A549 (cell line): ENCODE data around the gene PLCB3. TPM values are rescaled to one million over a fixed set of nuclear protein-coding genes. Genes with fewer than 3 reads are reported as not detected.

Source experiments
- ATAC-seq, 2 experiments: fragments of 200-7000 bp in 1 of 2; fragments of >200 bp in 1 of 2; cut with Nextera tagmentation in 1 of 2; cut with Tn5 transposase in 1 of 2; 3 replicates each; pipeline versions ENCODE4 v1.8.0 to v1.9.1; 2018 to 2020; ENCODE audit warnings: mild to moderate bottlenecking in 1 of 2, moderate library complexity in 1 of 2
- CTCF ChIA-PET: fragments of 300-600 bp; sonication (Branson Sonifier 250); formaldehyde crosslinking; extraction: SDS; loops from one replicate; lab custom pipeline; 2021; ENCODE audit warnings: antibody characterized with exemption, inconsistent platforms; lab: Yijun Ruan, JAX
- POLR2A ChIA-PET: fragments of 350-600 bp; formaldehyde crosslinking; extraction: SDS; loops from one replicate; lab custom pipeline; 2021; ENCODE audit warnings: antibody characterized with exemption, inconsistent platforms; lab: Yijun Ruan, JAX
- DNase-seq, 2 experiments: peaks; one replicate each; pipeline versions ENCODE4 v3.0.0 to v3.0.0-alpha.2; 2011 to 2016; ENCODE audit warnings: low read depth in 1 of 2, low spot score in 1 of 2
- FAIRE-seq: peaks from 2 replicates; lab custom pipeline; 2011; peaks lifted over from hg19 to GRCh38; lab: Jason Lieb, UNC
- H3K27ac ChIP-seq, 2 experiments: fragments of >200 bp; sonication (Bioruptor Twin); formaldehyde crosslinking; 3 replicates each; pipeline ENCODE4 v1.5.1; 2016 to 2017
- H3K4me1 ChIP-seq: fragments of >200 bp; sonication (Bioruptor Twin); formaldehyde crosslinking; 3 replicates; pipeline ENCODE4 v1.6.1; 2016
- H3K4me2 ChIP-seq: fragments of >200 bp; sonication (Bioruptor Twin); formaldehyde crosslinking; 3 replicates; pipeline ENCODE4 v1.6.1; 2016
- H3K4me3 ChIP-seq: fragments of >200 bp; sonication (Bioruptor Twin); formaldehyde crosslinking; 3 replicates; pipeline ENCODE4 v1.5.1; 2016
- H3K9me3 ChIP-seq: fragments of >200 bp; sonication (Bioruptor Twin); formaldehyde crosslinking; 3 replicates; pipeline ENCODE4 v1.6.1; 2016
- BCL3 ChIP-seq: fragments of >200 bp; sonication (Bioruptor Twin); formaldehyde crosslinking; IDR thresholded peaks from 3 replicates; pipeline ENCODE4 v1.6.1; 2016
- BHLHE40 ChIP-seq: IDR thresholded peaks from 2 replicates; pipeline ENCODE4 v1.6.1; 2012; ENCODE audit warnings: low read depth, low read length, inconsistent platforms
- CBX8 ChIP-seq: fragments of 200-600 bp; sonication (generic); IDR thresholded peaks from 2 replicates; pipeline ENCODE4 v1.6.1; 2016
- CHD2 ChIP-seq: fragments of 150-350 bp; IDR thresholded peaks from 2 replicates; pipeline ENCODE4 v1.6.1; 2014; ENCODE audit warnings: low read length; ENCODE audit not compliant: partially characterized antibody
- CHD4 ChIP-seq: fragments of 200-600 bp; sonication (generic); IDR thresholded peaks from 2 replicates; pipeline ENCODE4 v1.6.1; 2016; ENCODE audit warnings: antibody characterized with exemption, mild to moderate bottlenecking, borderline replicate concordance
- CTCF ChIP-seq: fragments of >200 bp; sonication (Bioruptor Twin); formaldehyde crosslinking; IDR thresholded peaks from 3 replicates; pipeline ENCODE4 v1.5.1; 2016
- ELK1 ChIP-seq: fragments of 150-350 bp; IDR thresholded peaks from 2 replicates; pipeline ENCODE4 v1.6.1; 2014; ENCODE audit warnings: low read depth, mild to moderate bottlenecking, low read length
- EP300 ChIP-seq, 2 experiments: fragments of >200 bp; sonication (Bioruptor Twin); formaldehyde crosslinking; IDR thresholded peaks; 2 replicates in 1 of 2; 3 replicates in 1 of 2; pipeline ENCODE4 v1.6.1; 2016 to 2017
- ESRRA ChIP-seq: fragments of 150-350 bp; IDR thresholded peaks from 2 replicates; pipeline ENCODE4 v1.6.1; 2014; ENCODE audit warnings: mild to moderate bottlenecking, low read length, borderline replicate concordance
- FOSL2 ChIP-seq, 2 experiments: fragments of 450-650 bp in 1 of 2; fragments of >200 bp in 1 of 2; sonication (Bioruptor Twin) in 1 of 2; formaldehyde crosslinking; IDR thresholded peaks; 2 replicates each; pipeline versions ENCODE4 v1.5.0 to v1.6.1; 2016 to 2020; ENCODE audit warnings: mild to moderate bottlenecking in 1 of 2, moderate library complexity in 1 of 2
- HDAC2 ChIP-seq: fragments of 200-600 bp; sonication (generic); IDR thresholded peaks from 2 replicates; pipeline ENCODE4 v1.6.1; 2016
- HMGXB4 ChIP-seq: fragments of 250-450 bp; sonication (Bioruptor Pico); IDR thresholded peaks from 2 replicates; pipeline ENCODE4 v1.5.0; 2021; ENCODE audit warnings: mild to moderate bottlenecking, moderate library complexity, borderline replicate concordance
- HOXB13 ChIP-seq: fragments of 250-450 bp; sonication (Bioruptor Pico); IDR thresholded peaks from 2 replicates; pipeline ENCODE4 v1.5.0; 2020; ENCODE audit warnings: low read depth, mild to moderate bottlenecking, moderate library complexity
- JUNB ChIP-seq: fragments of >200 bp; sonication (Bioruptor Twin); formaldehyde crosslinking; IDR thresholded peaks from 2 replicates; pipeline ENCODE4 v1.6.1; 2016
- KDM1A ChIP-seq: fragments of 200-600 bp; sonication (generic); IDR thresholded peaks from 2 replicates; pipeline ENCODE4 v1.6.1; 2016; ENCODE audit warnings: low read depth, mild to moderate bottlenecking
- NFE2L2 ChIP-seq: fragments of 150-350 bp; conservative IDR thresholded peaks from 2 replicates; pipeline ENCODE4 v1.6.1; 2014; ENCODE audit warnings: low read length
- NPAS2 ChIP-seq: fragments of 250-450 bp; sonication (Bioruptor Pico); IDR thresholded peaks from 2 replicates; pipeline ENCODE4 v1.8.0; 2022; ENCODE audit warnings: mild to moderate bottlenecking, moderate library complexity, borderline replicate concordance
- NR3C1 ChIP-seq: fragments of >200 bp; sonication (Bioruptor Twin); formaldehyde crosslinking; IDR thresholded peaks from 3 replicates; pipeline ENCODE4 v1.6.1; 2017
- PBX3 ChIP-seq: IDR thresholded peaks from 2 replicates; pipeline ENCODE4 v1.6.1; 2012
- POLR2AphosphoS2 ChIP-seq: conservative IDR thresholded peaks from 2 replicates; pipeline ENCODE4 v1.6.1; 2012; ENCODE audit warnings: low read length, improper control_type of control experiment, inconsistent platforms
- RARB ChIP-seq: fragments of 250-450 bp; sonication (Bioruptor Pico); IDR thresholded peaks from 2 replicates; pipeline ENCODE4 v1.8.0; 2021; ENCODE audit warnings: mild to moderate bottlenecking, moderate library complexity
- RFX5 ChIP-seq: fragments of 450-650 bp; IDR thresholded peaks from 2 replicates; pipeline ENCODE4 v1.7.1; 2014; ENCODE audit warnings: antibody characterized with exemption, mild to moderate bottlenecking, moderate library complexity
- SMC3 ChIP-seq: fragments of >200 bp; sonication (Bioruptor Twin); formaldehyde crosslinking; IDR thresholded peaks from 3 replicates; pipeline ENCODE4 v1.6.1; 2018; ENCODE audit warnings: inconsistent platforms
- USF2 ChIP-seq: fragments of 450-650 bp; IDR thresholded peaks from 2 replicates; pipeline ENCODE4 v1.6.1; 2014; ENCODE audit warnings: antibody characterized with exemption
- WGBS: methylation state at CpG from one replicate; pipeline ENCODE4 v1.1.6; 2017; ENCODE audit errors: missing lambda C conversion rate; 5-methylcytosine and 5-hydroxymethylcytosine counted together
- polyA plus RNA-seq, 4 experiments: library from polyadenylated mRNA; depleted of rRNA in 3 of 4; stranded (reverse); fragments of >200 nt; fragmentation: RNase III in 1 of 4; extraction: RNeasy Plus Mini Kit Qiagen cat#74134 plus additional on column Dnase treatment in 1 of 4; gene quantifications; 2 replicates in 3 of 4; 3 replicates in 1 of 4; pipeline ENCODE4 v1.2.3, GENCODE V29; 2011 to 2017

Gene PLCB3
- polyA plus RNA-seq, 2 of the 4 experiments (the other 2 are of a cell fraction): 8.8 to 21.2 TPM

GRCh38 chr11:64255135-64256128, 4.1 kb downstream of the PLCB3 start:
- H3K9me3 ChIP-seq: no peaks in the 10 kb centered on the region
- no peak overlapping the region for H3K4me2 ChIP-seq
- 93% methylated on average over 30 of the region's 35 CpGs for WGBS
- POLR2A ChIA-PET: no interaction called here
- no peak for ATAC-seq
- CTCF ChIA-PET: interaction anchor here (0.6 to 6.4 kb wide), 10 partner anchors 9 to 194 kb away, joined by 3 to 76 read pairs (median 5); partner anchors contain the start of genes CATSPERZ, ESRRA, FERMT3 and PPP1R14B
- H3K27ac ChIP-seq: no peak overlapping the region
- DNase-seq: no peak
- no peak overlapping the region for H3K4me3 ChIP-seq
- peaks cover 22% of the 10 kb centered on the region for H3K4me1 ChIP-seq
- TF ChIP-seq BCL3 (no peak), HOXB13 (CRISPR knock-in tag) (no peak), CHD4 (no peak), POLR2AphosphoS2 (no peak), NFE2L2 (no peak)
- FAIRE-seq: no peak

- FAIRE-seq (no peak), DNase-seq (no peak), ATAC-seq (no peak)
- ChIA-PET POLR2A (no interaction called here), CTCF (interaction anchor here (1.1 to 6.4 kb wide), 6 partner anchors 10 to 193 kb away, joined by 3 to 76 read pairs (median 6); partner anchors contain the start of genes CATSPERZ, ESRRA and PPP1R14B)
- peaks cover 17% of the 10 kb centered on the region for H3K4me1 ChIP-seq
- no peaks in the 10 kb centered on the region for H3K9me3 ChIP-seq
- WGBS: 96% methylated on average over 10 of the region's 15 CpGs
- no peak overlapping the region for H3K4me3 ChIP-seq
- H3K27ac ChIP-seq: no peak overlapping the region
- TF ChIP-seq CBX8 (no peak), PBX3 (no peak), ELK1 (no peak), CHD2 (no peak), RFX5 (no peak), NPAS2 (no peak), HDAC2 (no peak), BHLHE40 (no peak), NR3C1 (no peak), ESRRA (no peak), SMC3 (no peak), JUNB (no peak), FOSL2 (IDR thresholded peaks at IDR 0.05) (no peak), FOSL2 (CRISPR knock-in tag; IDR thresholded peaks at IDR 0.05) (no peak), CTCF (no peak), RARB (CRISPR knock-in tag) (no peak), HMGXB4 (CRISPR knock-in tag) (no peak), EP300 (IDR thresholded peaks at IDR 0.05) (no peak), KDM1A (no peak), USF2 (no peak), BCL3 (no peak)
- H3K4me2 ChIP-seq: no peak overlapping the region
Measured at GRCh38 chr11:64256300-64256699, 5.0 kb downstream of the PLCB3 start.
